Activated CD4-positive, CD25-positive, alpha-beta regulatory T cell treated with anti-CD3 and anti-CD28 coated beads, Interleukin-2, amount 50 U/mL, for 24 hours (primary cell): ENCODE results near the gene ZFYVE19.

Experiments used
- ATAC-seq, 2 donors: fragments of 150-1000 bp; cut with Tn5 transposase; one replicate each; pipeline ENCODE4 v1.10.0; 2021; ENCODE audit warnings: mild to moderate bottlenecking in 1 of 2, moderate library complexity in 1 of 2

The ZFYVE19 gene, protein sequence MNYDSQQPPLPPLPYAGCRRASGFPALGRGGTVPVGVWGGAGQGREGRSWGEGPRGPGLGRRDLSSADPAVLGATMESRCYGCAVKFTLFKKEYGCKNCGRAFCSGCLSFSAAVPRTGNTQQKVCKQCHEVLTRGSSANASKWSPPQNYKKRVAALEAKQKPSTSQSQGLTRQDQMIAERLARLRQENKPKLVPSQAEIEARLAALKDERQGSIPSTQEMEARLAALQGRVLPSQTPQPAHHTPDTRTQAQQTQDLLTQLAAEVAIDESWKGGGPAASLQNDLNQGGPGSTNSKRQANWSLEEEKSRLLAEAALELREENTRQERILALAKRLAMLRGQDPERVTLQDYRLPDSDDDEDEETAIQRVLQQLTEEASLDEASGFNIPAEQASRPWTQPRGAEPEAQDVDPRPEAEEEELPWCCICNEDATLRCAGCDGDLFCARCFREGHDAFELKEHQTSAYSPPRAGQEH

DNA sequence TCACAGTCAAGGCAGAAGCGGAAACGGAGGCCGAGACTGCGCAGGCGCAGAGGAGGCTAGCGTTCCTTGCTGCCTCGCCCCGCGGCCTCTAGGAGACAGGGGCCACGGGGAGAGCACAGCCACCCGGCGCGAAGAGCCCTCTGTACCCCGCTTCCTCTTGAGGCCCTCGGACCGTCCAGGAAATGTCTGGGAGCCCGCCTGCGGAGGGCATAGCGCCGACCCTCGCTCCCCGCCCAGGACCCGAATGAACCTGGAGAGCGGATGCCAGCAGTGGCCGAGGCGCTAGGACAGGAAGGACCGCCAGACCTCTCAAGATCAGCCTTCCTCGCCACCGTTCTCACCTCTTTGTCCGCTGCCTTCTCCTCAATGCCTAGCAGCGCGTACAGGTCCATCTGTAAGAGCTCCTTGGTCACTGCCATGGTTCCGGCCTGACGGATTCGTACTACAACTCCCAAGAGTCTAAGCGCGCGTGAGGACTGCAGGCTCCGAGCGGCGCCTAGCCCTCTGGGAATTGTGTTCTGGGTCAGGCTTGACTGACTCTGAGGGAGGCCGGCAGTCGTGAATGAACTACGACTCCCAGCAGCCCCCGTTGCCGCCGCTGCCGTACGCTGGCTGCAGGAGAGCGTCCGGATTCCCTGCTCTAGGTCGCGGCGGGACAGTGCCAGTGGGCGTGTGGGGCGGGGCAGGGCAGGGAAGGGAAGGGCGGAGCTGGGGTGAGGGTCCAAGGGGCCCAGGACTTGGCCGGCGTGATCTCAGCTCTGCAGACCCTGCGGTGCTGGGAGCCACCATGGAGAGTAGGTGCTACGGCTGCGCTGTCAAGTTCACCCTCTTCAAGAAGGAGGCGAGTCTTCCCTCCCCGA lies at the start of gene ZFYVE19, which contains the start of gene DNAJC17:
Gene ZFYVE19 (plus strand): TSS at position 62 of the 860 bp plus-strand sequence. CDS start 501 bp downstream, at position 563.
Gene DNAJC17 (minus strand): TSS at position 446 of the 860 bp plus-strand sequence. CDS start 27 bp downstream, at position 419.
- peak; percentile 97 to 98 for ATAC-seq

DNA sequence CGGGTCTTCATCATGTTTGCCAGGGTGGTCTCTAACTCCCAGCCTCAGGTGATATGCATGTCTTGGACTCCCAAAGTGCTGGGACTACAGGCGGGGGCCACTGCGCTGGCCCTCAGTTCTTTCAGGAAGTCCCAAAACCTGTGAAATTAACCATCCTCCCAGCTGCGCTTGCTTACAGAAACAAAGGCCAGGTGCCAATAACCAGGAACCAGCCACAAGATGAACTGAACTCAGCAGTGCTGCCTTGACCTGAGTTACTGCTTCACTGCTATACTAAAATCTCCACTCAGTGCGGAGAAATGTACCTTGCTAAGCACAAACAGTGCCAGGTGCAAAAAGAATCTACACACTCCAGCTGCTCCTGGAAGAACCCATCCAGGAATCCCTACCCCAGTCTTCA lies 46.9 kb upstream of the ZFYVE19 start:
- no peak for ATAC-seq

DNA sequence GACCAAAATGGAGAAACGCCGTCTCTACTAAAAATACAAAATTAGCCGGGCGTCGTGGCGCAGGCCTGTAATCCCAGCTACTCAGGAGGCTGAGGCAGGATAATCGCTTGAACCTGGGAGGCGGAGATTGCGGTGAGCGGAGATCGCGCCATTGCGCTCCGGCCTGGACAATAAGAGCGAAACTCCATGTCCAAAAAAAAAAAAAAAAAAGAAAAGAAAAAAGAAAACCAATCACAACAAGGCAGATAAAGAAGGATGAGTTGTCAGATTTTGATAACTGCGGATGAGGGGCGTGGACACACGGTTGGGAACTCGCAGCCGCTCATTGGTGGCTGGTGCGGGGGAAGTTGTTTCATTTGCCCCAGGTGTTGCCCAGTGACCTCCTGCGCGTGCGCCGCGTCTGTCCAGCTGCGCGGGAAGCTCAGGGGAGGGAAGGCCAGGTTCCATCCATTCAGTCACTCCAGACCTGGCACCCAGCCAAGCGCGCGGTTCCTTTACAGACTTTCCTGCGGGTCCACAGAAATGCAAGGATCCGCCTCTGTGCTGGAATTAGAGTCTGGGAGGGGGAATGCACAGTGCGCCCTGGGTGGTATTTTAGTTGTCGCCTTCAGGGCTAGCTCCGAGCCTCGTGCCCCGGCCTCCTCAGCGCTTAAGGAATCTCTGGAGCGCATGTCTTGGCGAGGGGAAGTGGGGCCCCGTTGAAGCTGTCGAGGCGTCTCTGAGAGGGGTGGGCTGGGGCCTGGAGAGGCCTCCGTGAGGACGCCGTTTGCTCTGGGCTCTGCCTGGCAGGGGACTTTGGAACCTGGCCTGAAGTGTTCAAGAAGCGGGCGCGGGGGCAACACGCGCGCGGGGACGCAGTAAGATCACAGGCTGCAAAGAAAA lies 43.7 kb upstream of the ZFYVE19 start:
- no peak for ATAC-seq

DNA sequence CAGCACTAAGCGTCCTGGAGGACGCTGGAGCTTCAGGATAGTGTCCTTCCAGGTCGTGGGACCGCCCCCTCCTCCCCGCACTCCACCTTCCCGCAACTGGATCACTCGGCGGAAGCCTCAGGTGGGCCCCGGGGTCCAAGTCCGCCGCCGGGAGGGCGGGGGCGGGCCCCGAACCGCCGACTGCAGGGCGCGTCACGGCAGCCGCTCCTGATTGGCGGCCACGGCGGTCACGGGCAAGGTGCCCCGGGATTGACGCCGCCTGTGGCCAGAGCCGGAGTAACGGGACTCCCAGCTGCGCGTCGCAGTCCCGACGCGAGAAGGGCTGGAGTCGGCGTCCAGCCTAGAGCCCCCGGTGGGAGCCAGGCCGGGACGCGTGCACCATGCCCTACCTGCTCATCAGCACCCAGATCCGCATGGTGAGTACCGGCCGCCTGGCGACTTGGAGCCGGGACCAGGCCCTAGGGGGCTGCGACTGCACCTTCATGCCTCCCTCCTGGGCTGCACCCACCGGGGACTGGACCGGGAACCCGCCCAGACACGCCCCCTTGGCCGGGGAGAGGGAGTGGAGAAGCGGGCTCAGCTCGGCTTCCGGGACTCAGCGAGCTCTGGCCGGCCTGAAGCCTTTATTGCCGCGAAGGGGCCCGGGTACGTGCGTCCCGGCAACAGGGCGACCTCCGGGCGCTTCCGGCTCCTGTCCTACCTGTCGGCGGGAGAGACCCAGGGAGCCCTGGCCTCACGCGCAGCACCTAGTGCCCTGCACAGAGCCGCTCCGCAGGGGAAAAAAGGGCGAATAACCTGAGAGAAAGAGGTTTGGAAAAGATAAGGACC lies 42.9 kb upstream of the ZFYVE19 start, which contains the start of gene GCHFR:
Gene GCHFR (plus strand): TSS at position 268 of the 828 bp plus-strand sequence. CDS start 113 bp downstream, at position 381.
- peak; percentile 52 to 55 for ATAC-seq

DNA sequence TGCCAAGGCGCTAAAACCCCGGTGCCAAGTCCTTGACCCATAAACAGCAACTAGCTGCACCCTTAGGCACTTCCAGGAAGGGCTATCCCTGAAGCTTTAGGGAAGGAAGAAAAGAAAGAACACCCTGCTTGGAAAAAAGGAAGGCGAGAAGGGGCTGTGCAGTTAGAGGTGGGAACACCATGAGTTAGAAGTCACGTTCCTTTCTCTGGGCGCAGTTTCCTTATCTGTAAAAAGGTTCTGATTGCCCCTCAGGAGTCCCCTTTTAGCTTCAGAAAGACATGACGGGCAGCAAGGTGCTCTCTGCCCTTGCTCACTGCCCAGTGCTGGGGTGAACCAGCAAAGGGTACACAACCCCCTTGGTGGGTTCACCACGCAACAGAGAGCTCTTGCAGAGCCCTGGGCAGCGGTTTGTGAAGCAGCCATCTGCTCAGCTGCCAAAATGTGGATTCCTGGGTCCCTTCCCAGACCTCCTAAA lies 42.2 kb upstream of the ZFYVE19 start:
- ATAC-seq: no peak

DNA sequence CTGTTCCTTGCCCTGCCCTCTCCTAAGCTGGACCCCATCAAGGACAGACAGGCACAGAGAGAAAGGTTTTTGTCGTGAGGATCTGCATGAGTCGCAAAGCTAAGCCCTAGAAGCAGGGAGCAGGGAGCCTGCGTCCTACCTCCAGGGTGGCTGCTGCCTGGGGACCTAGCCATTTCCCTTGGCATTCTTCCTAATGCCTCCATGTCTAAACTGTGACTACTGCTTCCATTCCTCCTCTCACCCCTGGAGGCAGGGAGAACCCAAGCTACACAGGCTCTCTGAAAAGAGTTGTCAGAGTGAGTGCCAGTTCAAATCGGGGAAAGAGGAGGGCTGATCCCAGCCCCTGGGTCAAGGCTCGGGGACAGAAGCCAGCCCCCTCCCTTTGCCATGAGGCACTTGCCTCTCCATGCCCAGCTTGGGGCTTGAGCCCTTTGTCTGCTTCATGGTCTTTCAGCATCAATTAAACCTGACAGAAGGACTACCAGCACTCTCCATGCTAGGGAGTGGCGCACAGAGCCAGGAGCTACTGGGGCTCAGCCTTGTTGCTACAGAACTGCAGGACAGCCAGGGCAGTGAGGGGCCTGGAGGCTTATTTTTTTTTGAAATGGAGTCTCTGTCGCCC lies 40.6 kb upstream of the ZFYVE19 start:
- ATAC-seq: no peak

DNA sequence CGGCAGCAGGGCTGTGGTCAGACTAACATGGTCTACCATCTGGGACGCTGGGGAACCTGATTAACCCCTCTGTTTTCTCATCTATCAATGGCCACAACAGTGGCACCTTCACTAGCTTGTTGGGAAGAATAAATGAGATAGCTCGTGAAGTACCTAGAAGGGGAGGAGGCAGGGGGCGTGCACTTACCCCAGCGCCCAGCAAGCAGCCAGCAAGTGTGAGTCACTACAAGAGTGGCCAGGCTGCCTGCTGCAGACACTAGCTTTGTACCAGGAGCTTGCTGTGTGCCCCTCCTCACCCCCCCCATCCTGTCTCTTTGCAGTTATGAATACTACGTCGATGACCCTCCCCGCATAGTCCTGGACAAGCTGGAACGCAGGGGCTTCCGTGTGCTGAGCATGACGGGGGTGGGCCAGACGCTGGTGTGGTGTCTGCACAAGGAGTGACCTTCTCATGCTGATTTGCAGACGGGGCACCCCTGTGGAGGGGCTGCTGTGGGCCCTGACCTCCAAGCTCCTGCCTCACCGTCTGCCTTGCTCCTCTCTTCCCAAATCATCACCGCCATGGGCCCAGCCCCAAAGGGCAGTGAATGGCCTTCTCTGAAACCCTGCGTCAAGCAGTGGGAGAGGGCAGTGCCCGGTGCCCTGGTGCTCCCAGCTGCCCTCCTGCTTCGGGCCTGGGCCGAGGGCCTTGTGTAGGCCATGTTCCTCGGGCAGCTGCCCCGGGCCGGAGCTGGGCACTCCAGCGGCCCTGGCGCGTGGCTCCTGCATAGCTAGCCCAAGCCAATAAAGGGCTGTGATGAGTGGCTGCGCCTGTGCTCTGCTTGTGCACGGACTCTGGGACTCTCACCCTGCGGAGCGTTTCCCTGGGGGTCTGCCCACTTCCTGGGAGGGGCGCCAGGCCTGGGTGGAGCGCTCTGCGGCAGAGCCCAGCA lies 39.7 kb upstream of the ZFYVE19 start:
- no peak for ATAC-seq

DNA sequence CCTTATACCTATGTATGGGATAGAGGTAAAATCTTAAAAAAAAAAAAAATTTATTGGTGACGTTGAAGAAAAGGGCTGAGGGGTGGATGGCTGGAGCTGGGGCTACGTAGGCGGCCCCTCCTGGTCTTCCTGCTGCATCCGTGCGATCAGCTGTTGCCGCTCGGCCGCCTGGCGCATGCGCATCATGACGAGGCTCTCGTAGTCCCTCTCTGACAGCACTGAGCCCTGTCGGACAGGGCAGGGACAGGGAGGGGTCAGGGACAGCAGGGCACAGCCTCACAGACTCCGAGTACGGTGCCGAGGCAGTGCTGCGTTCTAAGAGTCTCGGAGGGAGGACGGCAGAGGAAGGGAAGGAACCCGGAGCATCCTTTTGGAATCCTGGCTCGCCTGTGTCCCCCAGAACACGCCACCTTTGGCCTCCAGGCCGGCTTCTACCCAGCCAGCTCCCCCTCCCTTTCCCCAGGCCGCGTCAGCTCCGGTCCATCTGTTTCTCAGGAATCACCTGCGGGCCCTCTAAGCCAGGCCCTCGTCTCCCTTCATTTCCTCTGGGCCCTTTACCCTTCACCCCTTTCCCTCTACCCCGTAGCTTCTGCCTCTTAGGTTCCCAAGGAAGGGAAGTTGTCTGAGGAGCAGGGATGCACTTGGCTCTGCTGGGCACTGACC lies 38.9 kb upstream of the ZFYVE19 start:
- no peak for ATAC-seq

DNA sequence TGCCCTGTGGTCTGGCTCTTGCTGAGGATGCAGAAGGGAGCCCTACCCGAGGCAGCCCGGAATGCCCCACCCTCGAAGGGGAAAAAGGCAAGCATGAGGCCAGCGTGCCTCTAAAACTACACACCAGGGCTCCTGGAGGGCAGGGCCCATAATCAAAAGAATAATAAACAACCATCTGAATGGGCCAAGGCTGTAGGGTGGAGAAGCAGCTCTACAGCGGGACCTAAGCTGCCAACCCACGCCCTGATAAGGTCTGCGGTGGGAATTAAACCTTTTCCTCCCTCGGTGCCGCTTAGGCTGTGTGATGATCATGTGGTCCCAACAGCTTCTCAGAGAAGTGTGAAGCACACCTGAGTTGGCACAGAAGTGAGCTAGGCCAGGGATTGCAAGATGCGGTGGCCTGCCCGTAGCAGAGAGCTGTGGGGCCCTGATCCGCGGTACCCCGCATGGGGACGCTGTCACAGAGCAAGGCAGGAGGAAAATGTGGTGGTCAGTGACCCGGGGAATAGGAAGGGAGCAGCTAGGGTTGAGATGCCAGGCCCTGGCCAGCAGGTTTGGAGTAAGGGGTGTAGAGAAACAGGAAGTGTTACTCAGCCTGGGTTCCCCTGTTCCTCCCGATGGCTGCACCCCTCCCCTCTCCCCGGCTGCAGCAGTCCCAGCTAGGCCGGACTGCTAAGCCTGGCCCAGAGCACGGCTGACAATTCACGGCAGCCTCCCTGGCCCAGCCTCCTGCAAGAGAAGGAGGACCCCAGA lies 38.2 kb upstream of the ZFYVE19 start:
- ATAC-seq: no peak

DNA sequence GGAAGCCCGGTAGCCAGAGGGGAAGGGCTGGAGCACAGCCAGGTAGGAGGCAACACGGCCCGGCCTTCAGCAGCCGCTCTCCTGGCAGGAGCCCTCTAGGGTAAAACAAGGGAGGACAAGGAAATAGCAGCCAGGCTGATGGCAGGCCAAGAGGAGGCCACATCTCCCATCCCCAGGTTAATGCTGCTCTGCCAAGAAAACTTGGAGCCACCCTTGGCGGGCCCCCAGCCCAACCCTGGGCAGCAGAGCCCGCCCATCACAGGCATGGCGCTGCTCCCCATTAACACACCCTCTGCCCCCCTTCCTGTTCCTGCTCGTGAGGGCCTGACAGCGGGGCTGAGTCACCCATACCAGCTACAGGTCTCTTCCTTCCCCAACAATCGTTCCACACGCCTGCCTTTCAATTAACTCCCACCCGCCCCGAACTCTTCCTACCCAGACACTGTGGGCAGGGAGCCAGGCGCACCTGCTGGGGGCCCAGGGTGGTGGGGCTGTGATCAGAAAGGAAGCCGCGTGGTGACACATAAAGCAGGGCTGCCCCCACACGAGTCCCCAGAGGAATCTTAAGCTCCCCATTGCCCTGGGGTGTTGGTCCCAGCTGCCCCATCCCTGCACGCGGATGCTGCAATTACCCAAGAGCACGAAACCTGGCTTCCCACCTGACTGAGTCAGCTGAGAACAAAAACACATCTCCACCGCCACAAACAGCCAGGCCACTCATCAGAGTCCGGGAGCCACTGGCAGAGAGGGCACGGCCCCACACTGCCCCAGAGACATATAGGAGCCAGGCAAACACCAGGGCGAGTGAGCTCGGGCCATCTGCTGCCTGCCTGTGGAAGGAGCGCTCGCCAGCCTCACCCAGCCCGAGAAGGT lies 37.4 kb upstream of the ZFYVE19 start, which contains the start of gene C15orf62:
Gene C15orf62 (plus strand): TSS at position 707 of the 873 bp plus-strand sequence. CDS start 516 bp downstream, outside the sequence.
- peak; percentile 57 to 62 for ATAC-seq

DNA sequence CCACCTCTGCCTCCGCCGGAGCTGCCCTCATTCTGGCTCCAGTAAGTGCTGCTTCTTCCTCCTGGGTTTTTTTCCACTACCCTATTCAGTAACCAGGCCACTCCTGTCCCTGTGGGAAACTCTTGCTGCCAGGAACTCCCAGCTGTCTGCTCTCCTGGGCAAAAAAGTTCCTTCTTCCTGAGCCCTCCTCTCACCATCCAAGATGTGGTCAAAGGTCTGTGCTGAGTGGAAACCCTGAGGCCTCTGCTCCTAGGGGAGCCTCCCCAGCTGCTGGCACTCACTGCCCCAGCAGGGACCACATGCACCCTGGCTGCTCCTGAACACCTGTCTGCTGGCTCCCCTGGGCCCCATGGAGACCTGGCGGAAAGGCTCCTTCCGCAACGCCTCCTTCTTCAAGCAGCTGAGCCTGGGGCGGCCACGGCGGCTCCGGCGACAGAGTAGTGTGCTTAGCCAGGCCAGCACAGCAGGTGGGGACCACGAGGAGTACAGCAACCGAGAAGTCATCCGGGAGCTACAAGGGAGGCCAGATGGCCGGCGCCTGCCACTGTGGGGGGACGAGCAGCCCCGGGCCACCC lies 36.7 kb upstream of the ZFYVE19 start:
- ATAC-seq: no peak

DNA sequence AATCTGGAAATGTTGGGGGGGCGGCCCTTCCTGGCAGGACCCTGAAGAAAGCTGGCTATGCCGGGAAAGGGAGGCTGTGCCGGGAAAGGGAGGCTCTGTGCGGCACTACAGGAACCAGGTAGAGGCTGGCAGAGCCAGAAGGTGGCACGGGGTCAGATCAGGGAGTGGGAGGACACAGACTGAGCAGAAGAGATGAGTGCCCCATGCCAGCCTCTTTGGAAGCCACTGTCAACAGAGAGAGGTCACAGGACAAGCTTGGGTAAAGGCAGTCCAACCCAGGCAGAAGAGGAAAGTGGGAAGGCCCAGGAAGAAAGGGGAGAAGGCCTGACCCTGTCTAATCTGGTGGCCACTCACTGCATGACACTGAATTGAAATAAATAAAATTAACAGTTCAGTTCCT lies 35.6 kb upstream of the ZFYVE19 start:
- no peak for ATAC-seq

DNA sequence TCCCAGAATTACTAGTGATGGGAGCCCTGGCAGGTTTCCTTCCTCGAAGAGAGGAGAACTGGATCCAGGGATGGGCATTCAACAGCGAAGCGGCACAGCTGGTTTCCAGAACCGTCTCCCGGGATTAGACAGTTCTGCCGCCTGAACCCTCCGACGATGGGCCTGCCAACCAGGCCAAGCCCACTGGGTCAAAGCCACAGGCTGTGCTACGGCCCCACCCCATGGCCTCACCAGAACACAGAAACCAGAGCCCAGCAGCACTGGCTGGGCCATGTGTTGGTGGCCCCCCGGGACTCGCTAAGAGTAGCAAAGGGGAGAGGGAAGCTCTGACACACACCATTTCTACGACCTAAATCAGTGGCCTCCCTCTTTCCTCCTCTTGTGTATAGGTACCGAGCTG lies 34.9 kb upstream of the ZFYVE19 start:
- no peak for ATAC-seq

DNA sequence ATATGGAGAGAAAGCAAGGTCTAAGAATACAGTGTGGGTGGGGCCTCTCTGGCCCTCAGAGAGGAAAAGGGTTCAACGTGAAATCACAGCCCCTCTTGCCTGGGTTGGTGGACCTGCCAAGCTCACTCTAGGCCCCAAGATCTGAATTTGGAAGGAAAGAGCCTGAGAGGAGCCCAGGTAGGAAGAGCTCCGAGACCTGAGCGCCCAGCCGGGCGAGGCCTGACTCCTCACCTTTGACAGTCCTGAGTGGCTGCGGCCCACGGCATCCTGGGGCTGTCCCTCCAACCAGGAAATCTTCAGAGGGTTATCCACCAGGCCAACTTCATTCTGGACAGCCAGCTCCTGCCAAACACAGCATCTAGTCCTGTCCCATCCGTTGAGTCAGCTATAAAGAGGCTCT lies 33.4 kb upstream of the ZFYVE19 start:
- ATAC-seq: no peak

DNA sequence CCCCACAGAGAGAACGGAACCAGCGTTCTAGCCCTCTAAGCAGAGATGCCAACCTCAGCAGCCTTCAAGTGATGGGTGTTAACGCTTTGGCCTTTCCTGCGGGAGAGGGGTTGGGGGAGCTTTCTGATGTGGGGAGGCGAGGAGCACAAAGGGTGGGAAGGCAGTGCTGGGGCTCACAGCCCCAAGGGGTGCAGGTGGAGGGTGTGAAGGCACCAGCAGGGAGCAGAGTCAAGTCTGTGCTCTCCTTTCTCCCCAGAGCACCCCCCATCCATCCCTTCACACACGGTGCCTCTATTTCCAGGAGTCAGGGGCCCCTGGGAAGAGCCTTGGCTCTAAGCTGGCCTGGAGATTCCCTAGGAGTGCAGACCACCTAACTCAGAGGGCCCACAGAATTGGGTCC lies 33.0 kb upstream of the ZFYVE19 start:
- ATAC-seq: no peak

DNA sequence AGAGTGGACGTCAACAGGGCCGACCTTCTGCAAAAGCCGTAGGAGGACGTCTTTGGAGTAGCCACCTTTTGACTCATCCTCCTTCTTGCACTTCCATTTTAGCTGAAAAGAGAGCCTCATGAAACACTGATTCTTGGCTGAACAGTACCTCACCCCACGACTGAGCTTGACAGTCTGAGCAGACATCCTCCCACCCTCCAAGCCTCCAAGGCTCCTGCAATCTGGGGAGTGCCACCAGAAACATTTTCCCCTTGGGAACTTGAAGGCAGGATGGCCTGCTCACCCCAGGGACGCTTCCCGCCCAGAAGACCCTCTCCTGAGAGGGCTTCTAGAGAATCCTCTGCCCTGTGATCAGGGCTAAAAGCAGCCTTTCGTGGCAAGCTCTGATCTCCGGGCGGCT lies 31.9 kb upstream of the ZFYVE19 start:
- ATAC-seq: no peak
